Measurements from ENCODE around the gene SLC34A3. TPM values are rescaled to one million over a fixed set of nuclear protein-coding genes. Genes with fewer than 3 reads are reported as not detected.

SLC34A3 gene
- total RNA-seq, 1 donor from 2014 or later, result not detected

DNA sequence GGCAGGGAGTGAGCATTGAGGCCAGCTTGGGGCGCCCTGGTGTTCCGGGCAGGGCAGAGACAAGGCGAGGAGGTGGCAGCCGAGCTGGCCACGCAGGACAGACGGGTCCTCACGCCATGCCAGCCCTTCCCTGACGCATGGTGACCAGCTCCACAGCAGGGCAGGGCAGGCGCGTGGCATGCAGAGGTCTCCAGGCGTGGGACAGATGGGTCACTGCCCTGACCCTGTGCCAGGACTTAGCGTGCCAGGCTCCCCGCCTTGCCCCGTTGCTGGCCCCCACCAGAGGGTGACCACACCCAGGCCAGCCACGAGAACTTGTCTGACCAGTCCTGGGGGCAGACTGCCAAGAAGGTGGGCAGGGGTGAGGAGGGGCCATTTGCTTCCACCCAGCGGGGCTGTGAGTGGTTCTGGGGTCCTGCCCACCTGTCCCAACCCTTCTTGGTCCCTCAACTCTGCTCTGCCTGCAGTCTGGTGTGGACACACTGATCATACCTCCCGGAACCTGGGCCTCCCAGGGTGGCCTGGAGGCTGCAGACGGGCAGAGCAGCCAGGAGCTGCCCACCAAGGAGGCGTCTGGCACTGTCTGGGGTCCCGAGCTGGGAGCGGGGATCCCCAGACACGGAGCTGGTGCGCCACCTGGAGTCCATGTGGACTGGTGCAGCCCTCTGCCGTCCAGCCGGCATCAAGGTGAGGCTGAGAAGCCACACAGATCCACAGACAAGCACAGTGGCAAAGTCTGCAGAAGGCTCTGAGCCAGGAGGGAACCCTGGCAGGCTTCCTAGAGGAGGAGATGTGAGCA lies 3.4 kb upstream of the SLC34A3 start, which contains the start of gene RNF224:
Gene RNF224 (plus strand): TSS at position 449 of the 799 bp plus-strand sequence. CDS start 834 bp downstream, outside the sequence.
- peak; percentile 84 for DNase-seq (ENCODE audit: low spot score)
- TF ChIP-seq, protein P1, sequence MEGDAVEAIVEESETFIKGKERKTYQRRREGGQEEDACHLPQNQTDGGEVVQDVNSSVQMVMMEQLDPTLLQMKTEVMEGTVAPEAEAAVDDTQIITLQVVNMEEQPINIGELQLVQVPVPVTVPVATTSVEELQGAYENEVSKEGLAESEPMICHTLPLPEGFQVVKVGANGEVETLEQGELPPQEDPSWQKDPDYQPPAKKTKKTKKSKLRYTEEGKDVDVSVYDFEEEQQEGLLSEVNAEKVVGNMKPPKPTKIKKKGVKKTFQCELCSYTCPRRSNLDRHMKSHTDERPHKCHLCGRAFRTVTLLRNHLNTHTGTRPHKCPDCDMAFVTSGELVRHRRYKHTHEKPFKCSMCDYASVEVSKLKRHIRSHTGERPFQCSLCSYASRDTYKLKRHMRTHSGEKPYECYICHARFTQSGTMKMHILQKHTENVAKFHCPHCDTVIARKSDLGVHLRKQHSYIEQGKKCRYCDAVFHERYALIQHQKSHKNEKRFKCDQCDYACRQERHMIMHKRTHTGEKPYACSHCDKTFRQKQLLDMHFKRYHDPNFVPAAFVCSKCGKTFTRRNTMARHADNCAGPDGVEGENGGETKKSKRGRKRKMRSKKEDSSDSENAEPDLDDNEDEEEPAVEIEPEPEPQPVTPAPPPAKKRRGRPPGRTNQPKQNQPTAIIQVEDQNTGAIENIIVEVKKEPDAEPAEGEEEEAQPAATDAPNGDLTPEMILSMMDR (IDR thresholded peaks at IDR 0.05; ENCODE audit: unreplicated experiment), result peak; percentile 81
- no peaks in the 10 kb centered on the region for H3K36me3 Mint-ChIP-seq (ENCODE audit: low read depth, unreplicated experiment)
- H3K27me3 Mint-ChIP-seq (ENCODE audit: unreplicated experiment), result peaks cover 7% of the 10 kb centered on the region
- H3K27ac Mint-ChIP-seq (ENCODE audit: unreplicated experiment), result no peak within 1 kb of the TSS
- H3K9me3 Mint-ChIP-seq (ENCODE audit: unreplicated experiment), result no peaks in the 10 kb centered on the region
- H3K4me1 Mint-ChIP-seq (ENCODE audit: unreplicated experiment), result no peaks in the 10 kb centered on the region
- H3K4me3 Mint-ChIP-seq (ENCODE audit: unreplicated experiment), result no peak within 1 kb of the TSS

DNA sequence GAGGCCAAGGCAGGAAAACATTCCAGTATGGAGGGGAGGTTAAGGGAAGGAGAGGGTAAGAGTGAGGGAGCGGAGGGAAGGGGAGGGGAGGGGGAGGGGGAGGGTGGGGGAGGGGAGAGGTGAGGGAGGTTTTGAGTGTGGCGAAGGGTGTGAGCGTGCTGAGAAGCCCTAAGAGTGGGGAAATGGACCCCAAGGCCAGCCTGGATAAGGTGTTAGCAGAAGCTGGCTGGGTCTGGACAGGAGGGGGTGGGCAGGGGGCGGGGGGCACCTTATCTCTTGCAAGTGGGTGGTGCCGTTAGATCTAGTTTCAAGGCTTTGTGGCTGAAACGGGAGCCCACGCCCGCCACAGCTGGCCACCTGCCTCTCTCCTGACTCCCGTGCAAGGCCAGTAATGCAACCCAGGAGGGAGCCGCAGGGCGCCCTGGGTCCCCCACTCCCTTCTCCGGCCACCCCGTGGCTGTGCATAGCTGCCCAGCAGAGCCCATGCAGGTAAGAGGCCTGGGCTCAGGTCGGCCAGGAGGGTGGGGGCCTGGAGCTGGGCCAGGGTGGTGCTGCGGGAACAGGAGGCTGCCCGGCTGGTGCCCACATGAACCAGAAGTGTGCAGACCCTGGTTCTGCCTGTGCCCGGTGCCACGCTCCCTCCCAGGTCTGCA lies 2.7 kb upstream of the SLC34A3 start:
- Mint-ChIP-seq H3K27ac (ENCODE audit: unreplicated experiment) (no peak overlapping the region), H3K36me3 (ENCODE audit: low read depth, unreplicated experiment) (no peaks in the 10 kb centered on the region)

DNA sequence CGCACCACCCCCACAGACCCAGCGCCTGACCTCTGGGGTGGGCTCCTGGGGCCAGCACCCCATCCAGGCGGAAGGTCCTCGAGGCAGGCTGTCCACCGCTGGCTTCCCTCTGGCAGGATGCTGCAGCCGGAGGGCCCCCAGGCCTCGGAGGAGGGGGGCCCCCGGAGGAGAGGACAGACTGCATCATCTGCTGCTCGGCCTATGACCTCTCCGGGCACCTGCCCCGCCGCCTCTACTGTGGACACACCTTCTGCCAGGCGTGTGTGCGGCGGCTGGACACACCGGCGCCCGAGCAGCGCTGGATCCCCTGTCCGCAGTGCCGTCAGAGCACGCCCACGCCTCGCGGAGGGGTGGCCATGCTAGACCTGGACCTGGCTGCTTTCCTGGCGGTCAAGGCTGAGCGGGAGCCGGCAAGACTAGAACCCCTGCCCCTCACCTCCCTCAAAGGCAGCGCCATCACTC lies 2.2 kb upstream of the SLC34A3 start:
- Mint-ChIP-seq H3K4me1 (ENCODE audit: unreplicated experiment) (no peaks in the 10 kb centered on the region), H3K4me3 (ENCODE audit: unreplicated experiment) (no peak overlapping the region), H3K36me3 (ENCODE audit: low read depth, unreplicated experiment) (no peaks in the 10 kb centered on the region)

More for the DNA sequence above, 2.7 kb upstream of the SLC34A3 start:
- Mint-ChIP-seq H3K4me3 (ENCODE audit: unreplicated experiment) (no peak overlapping the region), H3K4me1 (ENCODE audit: unreplicated experiment) (no peaks in the 10 kb centered on the region), H3K27me3 (ENCODE audit: unreplicated experiment) (peaks cover 7% of the 10 kb centered on the region), H3K9me3 (ENCODE audit: unreplicated experiment) (no peaks in the 10 kb centered on the region)
- no peak for DNase-seq (ENCODE audit: low spot score)
- TF ChIP-seq, protein P1 (IDR thresholded peaks at IDR 0.05; ENCODE audit: unreplicated experiment), result no peak

GRCh38 chr9:137228968-137229896 lies 1.5 kb upstream of the SLC34A3 start:
- Mint-ChIP-seq H3K27me3 (ENCODE audit: unreplicated experiment) (peaks cover 7% of the 10 kb centered on the region), H3K27ac (ENCODE audit: unreplicated experiment) (no peak overlapping the region), H3K4me1 (ENCODE audit: unreplicated experiment) (no peaks in the 10 kb centered on the region), H3K9me3 (ENCODE audit: unreplicated experiment) (no peaks in the 10 kb centered on the region), H3K4me3 (ENCODE audit: unreplicated experiment) (no peak overlapping the region), H3K36me3 (ENCODE audit: low read depth, unreplicated experiment) (no peaks in the 10 kb centered on the region)
- no peak for DNase-seq (ENCODE audit: low spot score)
- TF ChIP-seq, protein P1 (IDR thresholded peaks at IDR 0.05; ENCODE audit: unreplicated experiment), result no peak

More for the DNA sequence above, 2.2 kb upstream of the SLC34A3 start:
- no peaks in the 10 kb centered on the region for H3K9me3 Mint-ChIP-seq (ENCODE audit: unreplicated experiment)
- H3K27ac Mint-ChIP-seq (ENCODE audit: unreplicated experiment), result no peak overlapping the region
- TF ChIP-seq, protein P1 (IDR thresholded peaks at IDR 0.05; ENCODE audit: unreplicated experiment), result no peak
- H3K27me3 Mint-ChIP-seq (ENCODE audit: unreplicated experiment), result peaks cover 7% of the 10 kb centered on the region
- no peak for DNase-seq (ENCODE audit: low spot score)

Data from endothelial cell (in vitro differentiated cells).